ENCODE measurements around the gene PIK3R2. TPM values are rescaled to one million over a fixed set of nuclear protein-coding genes. Genes with fewer than 3 reads are reported as not detected.

The PIK3R2 gene
- total RNA-seq, 1 donor from 2014 or later = 43.1 TPM

DNA sequence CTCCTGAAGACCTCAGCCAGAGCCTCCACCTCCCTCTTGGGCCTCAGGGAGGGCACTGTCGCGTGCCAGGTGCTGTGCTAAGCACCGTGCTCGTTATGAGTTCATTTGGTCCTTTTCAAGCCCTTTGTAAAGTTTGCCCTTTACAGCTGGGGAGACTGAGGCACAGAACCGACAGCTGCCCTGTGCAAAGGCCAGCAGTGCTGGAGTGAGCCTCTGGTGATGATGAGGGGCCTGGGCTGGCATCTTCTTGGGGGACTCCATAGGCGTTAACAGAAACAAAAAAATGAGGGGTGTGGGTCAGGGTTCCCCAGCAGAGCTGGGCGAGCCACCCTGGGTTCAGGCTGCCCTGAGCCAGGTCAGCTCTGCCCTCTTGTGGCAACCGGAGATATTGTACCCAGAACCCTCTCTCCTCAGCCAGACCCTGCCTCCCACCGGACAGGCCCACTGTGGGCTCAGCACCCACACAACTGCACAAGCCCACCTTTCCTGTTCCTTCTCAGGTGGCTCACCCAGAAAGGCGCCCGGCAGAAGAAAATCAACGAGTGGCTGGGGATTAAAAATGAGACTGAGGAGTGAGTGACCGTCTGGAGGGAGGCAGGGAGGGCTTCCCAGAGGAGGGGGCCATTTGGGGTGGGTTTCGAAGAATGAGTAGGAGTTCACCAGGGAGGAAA, 15.1 kb downstream of the PIK3R2 start:
- TF ChIP-seq, protein P1, sequence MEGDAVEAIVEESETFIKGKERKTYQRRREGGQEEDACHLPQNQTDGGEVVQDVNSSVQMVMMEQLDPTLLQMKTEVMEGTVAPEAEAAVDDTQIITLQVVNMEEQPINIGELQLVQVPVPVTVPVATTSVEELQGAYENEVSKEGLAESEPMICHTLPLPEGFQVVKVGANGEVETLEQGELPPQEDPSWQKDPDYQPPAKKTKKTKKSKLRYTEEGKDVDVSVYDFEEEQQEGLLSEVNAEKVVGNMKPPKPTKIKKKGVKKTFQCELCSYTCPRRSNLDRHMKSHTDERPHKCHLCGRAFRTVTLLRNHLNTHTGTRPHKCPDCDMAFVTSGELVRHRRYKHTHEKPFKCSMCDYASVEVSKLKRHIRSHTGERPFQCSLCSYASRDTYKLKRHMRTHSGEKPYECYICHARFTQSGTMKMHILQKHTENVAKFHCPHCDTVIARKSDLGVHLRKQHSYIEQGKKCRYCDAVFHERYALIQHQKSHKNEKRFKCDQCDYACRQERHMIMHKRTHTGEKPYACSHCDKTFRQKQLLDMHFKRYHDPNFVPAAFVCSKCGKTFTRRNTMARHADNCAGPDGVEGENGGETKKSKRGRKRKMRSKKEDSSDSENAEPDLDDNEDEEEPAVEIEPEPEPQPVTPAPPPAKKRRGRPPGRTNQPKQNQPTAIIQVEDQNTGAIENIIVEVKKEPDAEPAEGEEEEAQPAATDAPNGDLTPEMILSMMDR (IDR thresholded peaks at IDR 0.05) = peak; percentile 60 to 78 (median 75)
- Histone ChIP-seq H3K4me1 (peaks cover 0 to under 1% of the 10 kb centered on the region in 2 donors), H3K27me3 (no peaks in the 10 kb centered on the region), H3K36me3 (peaks cover 44 to 46% of the 10 kb centered on the region in 2 donors), H3K9me3 (no peaks in the 10 kb centered on the region), H3K27ac (no peak overlapping the region), H3K4me3 (no peak overlapping the region)
- no peak for DNase-seq (ENCODE audit: low spot score in 2 of 2)
- intact Hi-C loops (cut with DNase I) = no loop called here

DNA sequence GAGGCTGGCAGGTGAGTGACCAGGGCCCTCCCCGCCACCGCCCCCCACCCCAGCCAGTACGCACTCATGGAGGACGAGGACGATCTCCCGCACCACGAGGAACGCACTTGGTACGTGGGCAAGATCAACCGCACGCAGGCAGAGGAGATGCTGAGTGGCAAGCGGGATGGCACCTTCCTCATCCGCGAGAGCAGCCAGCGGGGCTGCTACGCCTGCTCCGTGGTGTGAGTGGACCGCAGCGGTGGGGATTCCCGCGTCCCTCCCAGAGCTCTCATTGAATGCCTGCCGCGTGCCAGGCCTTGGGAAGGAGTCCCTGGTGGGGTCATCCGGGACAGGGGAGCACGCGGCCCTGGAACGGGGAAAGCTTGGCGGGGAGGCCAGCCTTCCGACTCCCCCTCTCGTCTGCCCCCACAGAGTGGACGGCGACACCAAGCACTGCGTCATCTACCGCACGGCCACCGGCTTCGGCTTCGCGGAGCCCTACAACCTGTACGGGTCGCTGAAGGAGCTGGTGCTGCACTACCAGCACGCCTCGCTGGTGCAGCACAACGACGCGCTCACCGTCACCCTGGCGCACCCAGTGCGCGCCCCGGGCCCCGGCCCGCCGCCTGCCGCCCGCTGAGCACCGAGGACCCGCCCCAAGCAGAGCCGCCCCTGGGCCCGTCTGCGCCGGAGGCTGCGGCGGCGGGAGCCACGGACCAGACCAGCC, 15.9 kb downstream of the PIK3R2 start:
- Histone ChIP-seq H3K4me3 (no peak overlapping the region), H3K36me3 (peaks cover 40% of the 10 kb centered on the region in 2 donors), H3K9me3 (no peaks in the 10 kb centered on the region), H3K4me1 (peaks cover 0 to 7% of the 10 kb centered on the region in 2 donors), H3K27ac (no peak overlapping the region), H3K27me3 (no peaks in the 10 kb centered on the region)
- no peak for DNase-seq (ENCODE audit: low spot score in 2 of 2)
- intact Hi-C loops (cut with DNase I) = no loop called here
- TF ChIP-seq, protein P1 (IDR thresholded peaks at IDR 0.05) = no peak

DNA sequence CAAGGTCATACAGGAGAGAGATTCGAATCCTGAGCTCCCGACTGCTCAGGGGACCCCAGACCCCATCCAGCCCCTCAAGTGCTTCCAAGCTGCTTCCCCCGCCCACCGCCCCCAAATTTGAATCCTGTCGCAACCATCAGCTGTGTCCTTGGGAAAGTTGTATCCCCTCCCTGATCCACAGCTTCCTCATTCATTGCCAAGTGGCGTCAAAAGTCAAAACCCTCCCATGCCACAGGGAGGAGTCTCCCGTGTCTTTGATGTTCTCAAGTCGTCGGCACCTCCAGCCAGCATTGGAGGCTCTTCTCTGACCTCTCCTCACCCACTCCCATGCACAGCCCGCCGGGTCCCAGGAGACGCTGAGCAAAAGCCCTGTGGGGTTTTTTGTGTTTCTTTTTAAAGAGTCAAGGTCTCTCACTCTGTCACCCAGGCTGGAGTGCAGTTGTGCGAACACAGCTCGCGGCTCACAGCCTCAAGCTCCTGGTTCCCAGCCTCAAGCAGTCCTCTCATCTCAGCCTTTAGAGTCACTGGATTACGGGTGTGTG, 17.8 kb downstream of the PIK3R2 start:
- Histone ChIP-seq H3K4me1 (peaks cover 0 to 7% of the 10 kb centered on the region in 2 donors), H3K27ac (peak overlapping the region; percentile 38 to 63), H3K9me3 (no peaks in the 10 kb centered on the region), H3K27me3 (no peaks in the 10 kb centered on the region), H3K36me3 (peaks cover 25 to 29% of the 10 kb centered on the region in 2 donors), H3K4me3 (no peak overlapping the region)
- TF ChIP-seq, protein P1 (IDR thresholded peaks at IDR 0.05) = no peak
- intact Hi-C loops (cut with DNase I) = no loop called here
- DNase-seq (ENCODE audit: low spot score in 2 of 2) = no peak

DNA sequence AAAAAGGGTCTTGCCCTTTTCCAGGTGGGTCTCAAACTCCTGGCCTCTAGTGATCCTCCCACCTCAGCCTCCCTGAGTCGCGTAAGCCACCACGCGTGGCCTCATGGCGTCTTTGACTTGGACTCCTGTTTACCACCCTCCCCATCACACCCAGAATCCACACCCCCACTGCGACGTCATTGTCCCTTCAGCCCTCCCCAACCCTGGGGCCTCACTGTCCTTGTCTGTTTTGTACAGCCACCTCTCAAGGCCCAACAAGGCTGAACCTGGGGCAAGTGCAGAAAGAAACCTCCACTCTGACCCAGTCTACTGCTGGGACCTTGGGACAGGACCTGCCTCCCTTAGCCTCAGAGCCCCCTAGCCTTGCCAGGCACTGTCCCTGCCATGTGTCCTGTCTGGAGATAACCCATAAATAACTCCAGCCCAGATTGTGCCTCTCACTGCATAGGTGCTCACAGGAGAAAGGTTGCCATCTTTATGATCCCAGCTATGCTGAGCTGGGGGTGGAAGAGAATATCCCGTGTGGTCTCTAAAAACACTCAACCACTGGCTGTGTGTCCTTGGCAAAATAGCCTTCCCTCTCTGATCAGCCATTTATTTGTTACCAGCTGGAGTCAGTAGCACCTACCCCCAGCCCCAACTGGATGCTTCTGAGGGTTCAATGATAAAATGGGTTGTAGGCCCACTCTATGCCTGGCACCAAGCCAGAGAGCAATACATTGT, 18.8 kb downstream of the PIK3R2 start:
- Histone ChIP-seq H3K4me3 (no peak overlapping the region), H3K36me3 (peaks cover 15 to 20% of the 10 kb centered on the region in 2 donors), H3K27me3 (no peaks in the 10 kb centered on the region), H3K4me1 (peaks cover 0 to 7% of the 10 kb centered on the region in 2 donors), H3K9me3 (no peaks in the 10 kb centered on the region), H3K27ac (peak overlapping the region; percentile 61 to 72)
- intact Hi-C loops (cut with DNase I) = no loop called here
- DNase-seq (ENCODE audit: low spot score in 2 of 2) = no peak
- TF ChIP-seq, protein P1 (IDR thresholded peaks at IDR 0.05) = no peak

DNA sequence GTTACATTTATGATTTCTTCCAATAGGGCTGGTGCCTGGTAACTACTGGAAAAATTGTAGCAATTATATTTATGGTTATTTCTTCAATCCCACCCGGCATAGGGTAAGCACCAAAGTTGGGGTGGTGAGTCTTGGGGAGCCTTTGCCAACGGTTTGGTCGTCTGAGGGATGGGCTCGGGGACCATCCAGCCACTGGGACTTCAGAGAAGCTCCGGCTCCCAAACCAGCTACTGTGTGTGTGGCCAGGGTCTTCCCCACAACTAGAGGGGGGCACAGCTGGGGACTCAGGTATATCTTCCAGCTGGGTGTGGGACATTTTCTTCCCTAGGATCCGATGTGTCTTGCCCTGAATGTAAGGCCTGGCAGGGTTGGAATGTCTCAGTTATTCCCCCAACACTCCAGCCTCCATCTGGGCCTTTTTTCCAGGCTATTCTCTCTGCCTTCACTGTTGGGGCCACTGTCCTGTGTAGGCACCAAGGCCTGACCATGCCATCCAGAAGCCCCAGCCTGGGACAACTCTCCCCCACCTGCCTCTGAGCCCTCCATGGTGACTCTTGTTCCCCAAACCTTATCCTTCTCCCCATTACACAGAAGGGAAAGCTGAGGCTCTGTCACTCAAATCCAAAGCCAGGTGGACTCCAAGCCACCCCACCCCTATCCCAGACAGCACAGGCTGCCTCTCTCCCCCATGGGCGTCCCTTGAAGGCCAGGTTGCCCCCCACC, 19.5 kb downstream of the PIK3R2 start:
- TF ChIP-seq, protein P1 (IDR thresholded peaks at IDR 0.05) = no peak
- H3K4me3 ChIP-seq = no peak overlapping the region
- intact Hi-C loops (cut with DNase I) = no loop called here
- no peak for DNase-seq (ENCODE audit: low spot score in 2 of 2)
- H3K27ac ChIP-seq = peak overlapping the region; percentile 61 to 72
- H3K4me1 ChIP-seq = peaks cover 0 to 7% of the 10 kb centered on the region in 2 donors
- no peaks in the 10 kb centered on the region for H3K9me3 ChIP-seq
- H3K36me3 ChIP-seq = peaks cover 8 to 12% of the 10 kb centered on the region in 2 donors
- H3K27me3 ChIP-seq = no peaks in the 10 kb centered on the region

Data from ascending aorta (tissue), 2 donors.